GM18498 (cell line): Measurements from ENCODE around the gene NTM.
"Not testable (repeated sequence)": the region's sequence is repeated elsewhere in the genome, so short reads cannot be mapped to it uniquely, and the experiment has no call there.

Experiments used
- ATAC-seq: cut with Tn5 transposase; IDR thresholded peaks from one replicate; pipeline ENCODE4 v1.9.1; 2021; ENCODE audit warnings: mild to moderate bottlenecking, moderate library complexity; ENCODE audit not compliant: unreplicated experiment

The NTM gene

GRCh38 chr11:131902421-131902820 lies 532.0 kb downstream of the NTM start:
- ATAC-seq, result no peak

- ATAC-seq, result no peak
These were observed 532.7 kb downstream of the NTM start for GRCh38 chr11:131903074-131903473.

GRCh38 chr11:131904756-131905155 lies 534.3 kb downstream of the NTM start:
- no peak for ATAC-seq

- no peak for ATAC-seq
These were observed 536.5 kb downstream of the NTM start for GRCh38 chr11:131906963-131907362.

- ATAC-seq, result no peak
These were observed 537.0 kb downstream of the NTM start for GRCh38 chr11:131907371-131907770.

GRCh38 chr11:131908316-131908715 lies 537.9 kb downstream of the NTM start:
- no peak for ATAC-seq

- ATAC-seq, result no peak
These were observed 539.2 kb downstream of the NTM start for GRCh38 chr11:131909426-131910177.

- ATAC-seq, result no peak
These were observed 539.7 kb downstream of the NTM start for GRCh38 chr11:131910178-131910522.

GRCh38 chr11:131910523-131911387 lies 540.3 kb downstream of the NTM start:
- ATAC-seq, result no peak

GRCh38 chr11:131911388-131912032 lies 541.1 kb downstream of the NTM start:
- not testable (repeated sequence) for ATAC-seq

- no peak for ATAC-seq
These were observed 541.7 kb downstream of the NTM start for GRCh38 chr11:131912134-131912533.

GRCh38 chr11:131913267-131913666 lies 542.9 kb downstream of the NTM start:
- no peak for ATAC-seq

GRCh38 chr11:131914361-131914774 lies 544.0 kb downstream of the NTM start:
- no peak for ATAC-seq

- ATAC-seq, result no peak
These were observed 546.2 kb downstream of the NTM start for GRCh38 chr11:131916638-131917037.

- ATAC-seq, result no peak
These were observed 547.4 kb downstream of the NTM start for GRCh38 chr11:131917634-131918384.

GRCh38 chr11:131918663-131919062 lies 548.2 kb downstream of the NTM start:
- ATAC-seq, result no peak

GRCh38 chr11:131922220-131922619 lies 551.8 kb downstream of the NTM start:
- no peak for ATAC-seq

GRCh38 chr11:131923309-131923708 lies 552.9 kb downstream of the NTM start:
- ATAC-seq, result no peak

- ATAC-seq, result no peak
These were observed 553.6 kb downstream of the NTM start for GRCh38 chr11:131924001-131924400.

- no peak for ATAC-seq
These were observed 554.2 kb downstream of the NTM start for GRCh38 chr11:131924457-131925201.
